ENCODE results near the gene ECT2.
"Not testable (repeated sequence)": the region's sequence is repeated elsewhere in the genome, so short reads cannot be mapped to it uniquely, and the experiment has no call there.

ECT2 gene

DNA sequence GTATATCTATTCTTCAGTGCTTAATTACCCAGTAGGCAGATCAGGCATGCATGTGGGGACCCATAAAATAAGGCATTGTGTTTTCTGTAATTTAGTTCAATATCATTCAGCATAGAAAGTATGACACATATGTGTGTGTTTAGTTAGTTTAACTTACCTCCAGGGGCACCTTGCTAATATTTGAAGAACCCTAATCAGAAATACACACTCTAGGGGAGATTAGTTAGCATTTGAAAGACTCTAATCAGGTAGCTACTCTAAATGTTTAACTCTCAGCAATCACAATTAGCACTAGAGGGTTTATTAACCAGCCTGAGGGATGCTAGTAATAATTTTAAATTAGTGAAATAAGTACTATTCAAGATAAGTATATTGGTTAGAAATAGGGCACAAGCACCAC lies 104.5 kb downstream of the ECT2 start:
- H3K4me3 ChIP-seq (ENCODE audit: low read depth, low read length, poor library complexity, severe bottlenecking): no peak overlapping the region
- H3K36me3 ChIP-seq (ENCODE audit: insufficient read depth, low read length): no peaks in the 10 kb centered on the region
- no peaks in the 10 kb centered on the region for H3F3A ChIP-seq (ENCODE audit: insufficient read depth, low read length)
- no peaks in the 10 kb centered on the region for H3K9me2 ChIP-seq (ENCODE audit: low read depth, low read length)
- no peaks in the 10 kb centered on the region for H3K9me3 ChIP-seq (ENCODE audit: low read length)
- H3K4me1 ChIP-seq (ENCODE audit: insufficient read depth, low read length, severe bottlenecking): no peaks in the 10 kb centered on the region
- H3K27me3 ChIP-seq (ENCODE audit: insufficient read depth, low read length): no peaks in the 10 kb centered on the region
- H3K27ac ChIP-seq (ENCODE audit: low read depth, low read length, poor library complexity, severe bottlenecking): no peak overlapping the region
- TF ChIP-seq EZH2 (IDR thresholded peaks at IDR 0.05; ENCODE audit: borderline replicate concordance, low read length): no peak
- TF ChIP-seq CTCF (IDR thresholded peaks at IDR 0.05; ENCODE audit: low read length): no peak
- no peaks in the 10 kb centered on the region for H3K79me2 ChIP-seq (ENCODE audit: insufficient read depth, low read length)
- no peak overlapping the region for H3K9ac ChIP-seq (ENCODE audit: low read length)
- no peak overlapping the region for H2AFZ ChIP-seq (ENCODE audit: low read length)
- no peak overlapping the region for H3K4me2 ChIP-seq (ENCODE audit: low read length)
- no peaks in the 10 kb centered on the region for H4K20me1 ChIP-seq (ENCODE audit: insufficient read depth, low read length)

- Histone ChIP-seq H3K4me1 (ENCODE audit: insufficient read depth, low read length, severe bottlenecking) (no peaks in the 10 kb centered on the region), H3K79me2 (ENCODE audit: insufficient read depth, low read length) (no peaks in the 10 kb centered on the region), H2AFZ (ENCODE audit: low read length) (no peak overlapping the region), H3K36me3 (ENCODE audit: insufficient read depth, low read length) (no peaks in the 10 kb centered on the region), H3K9ac (ENCODE audit: low read length) (no peak overlapping the region), H3K9me2 (ENCODE audit: low read depth, low read length) (no peaks in the 10 kb centered on the region), H3K27me3 (ENCODE audit: insufficient read depth, low read length) (no peaks in the 10 kb centered on the region), H3K4me3 (ENCODE audit: low read depth, low read length, poor library complexity, severe bottlenecking) (no peak overlapping the region), H3F3A (ENCODE audit: insufficient read depth, low read length) (no peaks in the 10 kb centered on the region), H4K20me1 (ENCODE audit: insufficient read depth, low read length) (no peaks in the 10 kb centered on the region), H3K27ac (ENCODE audit: low read depth, low read length, poor library complexity, severe bottlenecking) (no peak overlapping the region), H3K9me3 (ENCODE audit: low read length) (no peaks in the 10 kb centered on the region), H3K4me2 (ENCODE audit: low read length) (no peak overlapping the region)
- no peak for TF ChIP-seq EZH2 (IDR thresholded peaks at IDR 0.05; ENCODE audit: borderline replicate concordance, low read length)
- TF ChIP-seq CTCF (IDR thresholded peaks at IDR 0.05; ENCODE audit: low read length): no peak
Observed at GRCh38 chr3:172856795-172857742, 106.5 kb downstream of the ECT2 start.

DNA sequence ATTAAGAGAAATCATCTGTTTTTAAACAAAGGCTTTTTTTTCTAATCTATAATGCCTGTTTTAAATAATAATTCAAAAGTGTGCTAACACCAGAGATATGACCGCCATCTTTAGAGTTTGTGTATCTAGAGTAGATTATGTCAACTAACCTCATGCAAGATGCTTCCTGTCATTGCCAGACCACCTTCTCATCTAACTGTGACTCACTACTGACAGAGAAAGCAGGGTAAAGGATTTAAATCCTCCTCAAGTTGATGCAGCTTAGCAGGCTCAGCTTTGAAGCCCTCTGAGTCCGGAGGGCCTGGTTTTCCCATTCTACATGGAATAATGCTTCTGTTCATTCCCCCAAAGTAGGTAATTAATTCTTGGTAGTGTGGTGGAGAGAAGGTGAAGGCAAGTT lies 108.5 kb downstream of the ECT2 start:
- Histone ChIP-seq H3K9ac (ENCODE audit: low read length) (no peak overlapping the region), H3F3A (ENCODE audit: insufficient read depth, low read length) (no peaks in the 10 kb centered on the region), H3K9me2 (ENCODE audit: low read depth, low read length) (no peaks in the 10 kb centered on the region), H3K4me3 (ENCODE audit: low read depth, low read length, poor library complexity, severe bottlenecking) (no peak overlapping the region), H3K4me2 (ENCODE audit: low read length) (no peak overlapping the region), H3K4me1 (ENCODE audit: insufficient read depth, low read length, severe bottlenecking) (no peaks in the 10 kb centered on the region), H2AFZ (ENCODE audit: low read length) (no peak overlapping the region), H3K9me3 (ENCODE audit: low read length) (no peaks in the 10 kb centered on the region), H3K27ac (ENCODE audit: low read depth, low read length, poor library complexity, severe bottlenecking) (no peak overlapping the region), H3K36me3 (ENCODE audit: insufficient read depth, low read length) (no peaks in the 10 kb centered on the region), H3K79me2 (ENCODE audit: insufficient read depth, low read length) (no peaks in the 10 kb centered on the region), H3K27me3 (ENCODE audit: insufficient read depth, low read length) (no peaks in the 10 kb centered on the region), H4K20me1 (ENCODE audit: insufficient read depth, low read length) (no peaks in the 10 kb centered on the region)
- TF ChIP-seq CTCF (IDR thresholded peaks at IDR 0.05; ENCODE audit: low read length) (no peak), EZH2 (IDR thresholded peaks at IDR 0.05; ENCODE audit: borderline replicate concordance, low read length) (no peak)

DNA sequence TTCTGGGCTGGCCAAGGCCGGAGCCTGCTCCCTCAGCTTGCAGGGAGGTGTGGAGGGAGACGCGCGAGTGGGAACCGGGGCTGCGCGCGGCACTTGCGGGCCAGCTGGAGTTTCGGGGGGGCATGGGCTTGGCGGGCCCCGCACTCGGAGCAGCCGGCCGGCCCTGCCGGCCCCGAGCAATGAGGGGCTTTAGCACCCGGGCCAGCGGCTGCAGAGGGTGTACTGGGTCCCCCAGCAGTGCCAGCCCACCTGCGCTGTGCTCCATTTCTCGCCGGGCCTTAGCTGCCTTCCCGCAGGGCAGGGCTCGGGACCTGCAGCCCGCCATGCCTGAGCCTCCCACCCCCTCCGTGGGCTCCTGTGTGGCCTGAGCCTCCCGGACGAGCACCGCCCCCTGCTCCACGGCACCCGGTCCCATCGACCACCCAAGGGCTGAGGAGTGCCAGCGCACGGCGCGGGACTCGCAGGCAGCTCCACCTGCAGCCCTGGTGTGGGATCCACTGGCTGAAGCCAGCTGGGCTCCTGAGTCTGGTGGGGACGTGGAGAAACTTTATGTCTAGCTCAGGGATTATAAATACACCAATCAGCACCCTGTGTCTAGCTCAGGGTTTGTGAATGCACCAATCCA lies 116.3 kb downstream of the ECT2 start:
- not testable (repeated sequence) for H3K9ac ChIP-seq (ENCODE audit: low read length); H3F3A ChIP-seq (ENCODE audit: insufficient read depth, low read length); H3K4me2 ChIP-seq (ENCODE audit: low read length); H3K4me1 ChIP-seq (ENCODE audit: insufficient read depth, low read length, severe bottlenecking); H4K20me1 ChIP-seq (ENCODE audit: insufficient read depth, low read length); H3K9me3 ChIP-seq (ENCODE audit: low read length); H3K27me3 ChIP-seq (ENCODE audit: insufficient read depth, low read length); H3K4me3 ChIP-seq (ENCODE audit: low read depth, low read length, poor library complexity, severe bottlenecking); H2AFZ ChIP-seq (ENCODE audit: low read length); H3K36me3 ChIP-seq (ENCODE audit: insufficient read depth, low read length); H3K27ac ChIP-seq (ENCODE audit: low read depth, low read length, poor library complexity, severe bottlenecking); H3K9me2 ChIP-seq (ENCODE audit: low read depth, low read length); H3K79me2 ChIP-seq (ENCODE audit: insufficient read depth, low read length)

All from OCI-LY1 (cell line).